GM12891 (cell line): ENCODE data around the gene FMN1.

Experiments used
- DNase-seq: peaks from one replicate; pipeline ENCODE4 v3.0.0; 2011; ENCODE audit warnings: low spot score; ENCODE audit not compliant: insufficient read length
- FAIRE-seq: peaks from 2 replicates; lab custom pipeline; 2011; peaks lifted over from hg19 to GRCh38; lab: Jason Lieb, UNC
- PAX5 ChIP-seq: IDR thresholded peaks from 2 replicates; pipeline ENCODE4 v1.6.1; 2011; ENCODE audit warnings: low read length, moderate library complexity, mild to moderate bottlenecking; ENCODE audit not compliant: insufficient read depth, severe bottlenecking
- POLR2A ChIP-seq: IDR thresholded peaks from 2 replicates; pipeline ENCODE4 v1.6.1; 2011; ENCODE audit warnings: low read depth, low read length, control low read depth
- POLR2AphosphoS5 ChIP-seq: IDR thresholded peaks from 2 replicates; pipeline ENCODE4 v1.6.1; 2011; ENCODE audit warnings: low read depth, low read length, control low read depth
- POU2F2 ChIP-seq: IDR thresholded peaks from 2 replicates; pipeline ENCODE4 v1.6.1; 2011; ENCODE audit warnings: low read depth, mild to moderate bottlenecking, control low read depth, low read length, moderate library complexity
- SPI1 ChIP-seq: IDR thresholded peaks from 2 replicates; pipeline ENCODE4 v1.6.1; 2011; ENCODE audit warnings: low read depth, low read length, control low read depth
- TAF1 ChIP-seq: IDR thresholded peaks from 2 replicates; pipeline ENCODE4 v1.6.1; 2011; ENCODE audit warnings: low read depth, low read length, control low read depth

Gene FMN1

GRCh38 chr15:32792436-32792835, 402.1 kb downstream of the FMN1 start:
- TF ChIP-seq POLR2AphosphoS5 (no peak), SPI1 (no peak), POLR2A (no peak), TAF1 (no peak), PAX5 (no peak), POU2F2 (no peak)
- DNase-seq (no peak), FAIRE-seq (no peak)

- FAIRE-seq (no peak), DNase-seq (no peak)
- TF ChIP-seq SPI1, result no peak
- TF ChIP-seq POLR2AphosphoS5, result no peak
- no peak for TF ChIP-seq TAF1
- no peak for TF ChIP-seq POLR2A
- TF ChIP-seq PAX5, result no peak
- TF ChIP-seq POU2F2, result no peak
Measured at GRCh38 chr15:32790352-32790999, 404.0 kb downstream of the FMN1 start.

- no peak for FAIRE-seq
- no peak for DNase-seq
- no peak for TF ChIP-seq POLR2A
- no peak for TF ChIP-seq SPI1
- no peak for TF ChIP-seq PAX5
- TF ChIP-seq POLR2AphosphoS5, result no peak
- TF ChIP-seq POU2F2, result no peak
- TF ChIP-seq TAF1, result no peak
Measured at GRCh38 chr15:32787949-32788348, 406.6 kb downstream of the FMN1 start.

- TF ChIP-seq POLR2A (no peak), SPI1 (no peak), PAX5 (no peak), POU2F2 (no peak), POLR2AphosphoS5 (no peak), TAF1 (no peak)
- no peak for FAIRE-seq
- no peak for DNase-seq
Measured at GRCh38 chr15:32786906-32787305, 407.6 kb downstream of the FMN1 start.

GRCh38 chr15:32784581-32784980, 409.9 kb downstream of the FMN1 start:
- FAIRE-seq (no peak), DNase-seq (no peak)
- TF ChIP-seq PAX5 (no peak), SPI1 (no peak), POU2F2 (no peak), POLR2AphosphoS5 (no peak), POLR2A (no peak), TAF1 (no peak)

GRCh38 chr15:32781781-32782180, 412.7 kb downstream of the FMN1 start:
- FAIRE-seq (no peak), DNase-seq (no peak)
- TF ChIP-seq PAX5 (no peak), TAF1 (no peak), POU2F2 (no peak), SPI1 (no peak), POLR2A (no peak), POLR2AphosphoS5 (no peak)

GRCh38 chr15:32778391-32779176, 415.9 kb downstream of the FMN1 start:
- no peak for TF ChIP-seq POU2F2
- TF ChIP-seq SPI1, result no peak
- TF ChIP-seq POLR2A, result no peak
- TF ChIP-seq POLR2AphosphoS5, result no peak
- no peak for TF ChIP-seq TAF1
- FAIRE-seq, result no peak

GRCh38 chr15:32775103-32775502, 419.4 kb downstream of the FMN1 start:
- TF ChIP-seq PAX5 (no peak), TAF1 (no peak), SPI1 (no peak), POLR2A (no peak), POLR2AphosphoS5 (no peak), POU2F2 (no peak)

More at GRCh38 chr15:32778391-32779176, 415.9 kb downstream of the FMN1 start:
- DNase-seq, result no peak

GRCh38 chr15:32774022-32774421, 420.5 kb downstream of the FMN1 start:
- DNase-seq (no peak), FAIRE-seq (no peak)
- no peak for TF ChIP-seq POLR2AphosphoS5
- no peak for TF ChIP-seq SPI1
- TF ChIP-seq POU2F2, result no peak
- no peak for TF ChIP-seq PAX5
- TF ChIP-seq TAF1, result no peak
- no peak for TF ChIP-seq POLR2A

More at GRCh38 chr15:32775103-32775502, 419.4 kb downstream of the FMN1 start:
- no peak for DNase-seq
- FAIRE-seq, result no peak

- TF ChIP-seq POLR2A, result no peak
- no peak for TF ChIP-seq PAX5
- TF ChIP-seq SPI1, result no peak
- no peak for TF ChIP-seq POLR2AphosphoS5
- TF ChIP-seq TAF1, result no peak
- TF ChIP-seq POU2F2, result no peak
- FAIRE-seq (no peak), DNase-seq (no peak)
Measured at GRCh38 chr15:32767236-32767635, 427.3 kb downstream of the FMN1 start.
